Left lung (tissue), 10 donors: ENCODE data around the gene MMEL1. TPM values are rescaled to one million over a fixed set of nuclear protein-coding genes. Genes with fewer than 3 reads are reported as not detected.

Source experiments
- ATAC-seq: fragments of 200-7000 bp; cut with Tn5 transposase; one replicate; pipeline ENCODE4 v1.9.1; 2020; ENCODE audit warnings: moderate library complexity
- DNase-seq, 4 donors: peaks; one replicate each; pipeline ENCODE4 v3.0.0-alpha.2; 2013 to 2020
- H3K27ac ChIP-seq, 2 donors: fragments of 200-600 bp; sonication (generic) in 1 of 2; one replicate each; pipeline versions ENCODE4 v1.5.0 to v1.8.0; 2020 to 2021
- H3K27me3 ChIP-seq, 2 donors: fragments of 200-600 bp; sonication (generic) in 1 of 2; one replicate each; pipeline versions ENCODE4 v1.5.0 to v1.8.0; 2020 to 2021
- H3K36me3 ChIP-seq, 2 donors: fragments of 200-600 bp; sonication (generic) in 1 of 2; one replicate each; pipeline versions ENCODE4 v1.5.0 to v1.8.0; 2020 to 2021
- H3K4me1 ChIP-seq, 2 donors: fragments of 200-600 bp; one replicate each; pipeline ENCODE4 v1.8.0; 2021
- H3K4me3 ChIP-seq, 2 donors: fragments of 200-600 bp; sonication (generic) in 1 of 2; one replicate each; pipeline versions ENCODE4 v1.5.0 to v1.8.0; 2020 to 2021; ENCODE audit warnings: mild to moderate bottlenecking in 1 of 2
- H3K9me3 ChIP-seq, 2 donors: fragments of 200-600 bp; sonication (generic) in 1 of 2; one replicate each; pipeline versions ENCODE4 v1.5.0 to v1.8.0; 2020 to 2021
- intact Hi-C, 2 donors: fragments of 100-400 bp; cut with DNase I; formaldehyde crosslinking; loops; one replicate each; pipeline versions ENCODE4 v1.11.2 to v1.14.2; 2022
- polyA plus RNA-seq, 6 donors: library from polyadenylated mRNA; unstranded; fragments of 120-200 nt; gene quantifications; one replicate each; pipeline ENCODE4 v1.2.1, GENCODE V29; 2013; ENCODE audit not compliant: insufficient read length in 6 of 6
- total RNA-seq, 2 donors: library from RNA; stranded (reverse); fragmentation: NEBNext Ultra II Directional; extraction: Animal tissue kit (Norgen Biotek cat#: 25700); gene quantifications; one replicate each; pipeline ENCODE4 v1.2.1, GENCODE V29; 2021
- TF ChIP-seq, protein P1 (sequence below), 2 donors: fragments of 200-600 bp; sonication (generic) in 1 of 2; IDR thresholded peaks; one replicate each; pipeline versions ENCODE4 v1.5.0 to v1.8.0; 2021; ENCODE audit warnings: antibody characterized with exemption in 2 of 2
- donor health status: DM: no; HTN: yes; CAD: no.
- donor health status: DM: no; HTN: no; CAD: no.

MMEL1 gene
- total and polyA plus RNA-seq, 8 donors = 3.4 to 9.1 (median 3.9) TPM

DNA sequence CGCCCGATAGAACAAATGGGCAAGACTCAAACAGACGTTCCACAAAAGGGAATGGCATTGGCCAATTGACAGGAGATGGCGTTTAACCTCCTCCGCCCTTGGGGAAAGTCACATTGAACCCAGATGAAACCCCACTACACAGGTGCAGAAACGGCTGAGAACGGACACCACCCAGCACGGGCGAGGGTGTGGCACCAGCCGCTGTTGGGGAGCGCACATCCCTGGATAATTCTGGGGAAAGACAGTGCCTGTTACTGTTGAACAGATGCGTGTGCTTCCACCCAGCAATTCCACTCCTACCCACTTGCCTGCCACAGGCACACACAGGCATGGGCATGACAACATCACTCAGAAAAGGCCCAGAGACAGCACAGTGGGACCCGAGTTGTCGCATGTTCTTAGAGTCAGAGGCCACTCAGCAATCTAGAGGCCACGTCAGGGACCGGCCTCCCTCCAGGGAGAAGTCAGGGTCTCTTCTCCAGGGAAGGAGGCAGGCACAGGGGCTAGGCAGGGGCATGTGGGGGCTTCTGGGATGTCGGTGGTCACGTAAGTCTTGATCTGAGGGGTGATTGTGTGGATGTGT, 31.0 kb downstream of the MMEL1 start:
- Histone ChIP-seq H3K27ac (no peak overlapping the region), H3K9me3 (peaks cover 0 to 3% of the 10 kb centered on the region in 2 donors), H3K36me3 (no peaks in the 10 kb centered on the region), H3K4me1 (no peaks in the 10 kb centered on the region), H3K27me3 (peaks cover 0 to 13% of the 10 kb centered on the region in 2 donors), H3K4me3 (no peak overlapping the region)
- no peak for ATAC-seq
- TF ChIP-seq, protein P1, sequence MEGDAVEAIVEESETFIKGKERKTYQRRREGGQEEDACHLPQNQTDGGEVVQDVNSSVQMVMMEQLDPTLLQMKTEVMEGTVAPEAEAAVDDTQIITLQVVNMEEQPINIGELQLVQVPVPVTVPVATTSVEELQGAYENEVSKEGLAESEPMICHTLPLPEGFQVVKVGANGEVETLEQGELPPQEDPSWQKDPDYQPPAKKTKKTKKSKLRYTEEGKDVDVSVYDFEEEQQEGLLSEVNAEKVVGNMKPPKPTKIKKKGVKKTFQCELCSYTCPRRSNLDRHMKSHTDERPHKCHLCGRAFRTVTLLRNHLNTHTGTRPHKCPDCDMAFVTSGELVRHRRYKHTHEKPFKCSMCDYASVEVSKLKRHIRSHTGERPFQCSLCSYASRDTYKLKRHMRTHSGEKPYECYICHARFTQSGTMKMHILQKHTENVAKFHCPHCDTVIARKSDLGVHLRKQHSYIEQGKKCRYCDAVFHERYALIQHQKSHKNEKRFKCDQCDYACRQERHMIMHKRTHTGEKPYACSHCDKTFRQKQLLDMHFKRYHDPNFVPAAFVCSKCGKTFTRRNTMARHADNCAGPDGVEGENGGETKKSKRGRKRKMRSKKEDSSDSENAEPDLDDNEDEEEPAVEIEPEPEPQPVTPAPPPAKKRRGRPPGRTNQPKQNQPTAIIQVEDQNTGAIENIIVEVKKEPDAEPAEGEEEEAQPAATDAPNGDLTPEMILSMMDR (IDR thresholded peaks at IDR 0.05) = no peak
- intact Hi-C loops = no loop called here
- peak in 1 of 4 donors; percentile 46 for DNase-seq

GRCh38 chr1:2598329-2598931, 34.4 kb downstream of the MMEL1 start:
- H3K27ac ChIP-seq = no peak overlapping the region
- DNase-seq (peak in 2 of 4 donors; percentile 21 to 43), ATAC-seq (no peak)
- TF ChIP-seq, protein P1 (IDR thresholded peaks at IDR 0.05) = no peak
- peaks cover 0 to 3% of the 10 kb centered on the region in 2 donors for H3K9me3 ChIP-seq
- peaks cover 3 to 11% of the 10 kb centered on the region in 2 donors for H3K4me1 ChIP-seq
- intact Hi-C loops = no loop called here
- H3K4me3 ChIP-seq = no peak overlapping the region
- peaks cover 0 to 12% of the 10 kb centered on the region in 2 donors for H3K27me3 ChIP-seq
- no peaks in the 10 kb centered on the region for H3K36me3 ChIP-seq

GRCh38 chr1:2597441-2598328, 35.1 kb downstream of the MMEL1 start:
- Histone ChIP-seq H3K27me3 (peaks cover 0 to 5% of the 10 kb centered on the region in 2 donors), H3K4me3 (no peak overlapping the region), H3K36me3 (no peaks in the 10 kb centered on the region), H3K4me1 (peaks cover 3 to 18% of the 10 kb centered on the region in 2 donors), H3K9me3 (peaks cover 0 to 3% of the 10 kb centered on the region in 2 donors), H3K27ac (no peak overlapping the region)
- ATAC-seq (no peak), DNase-seq (peak in 2 of 4 donors; percentile 19 to 61)
- intact Hi-C loops = no loop called here
- TF ChIP-seq, protein P1 (IDR thresholded peaks at IDR 0.05) = no peak

GRCh38 chr1:2596530-2597333, 36.1 kb downstream of the MMEL1 start:
- peak in 1 of 4 donors; percentile 38 for DNase-seq

More at GRCh38 chr1:2596530-2597333, 36.1 kb downstream of the MMEL1 start:
- ATAC-seq = no peak
- no peak overlapping the region for H3K4me3 ChIP-seq
- H3K27me3 ChIP-seq = no peaks in the 10 kb centered on the region
- H3K27ac ChIP-seq = no peak overlapping the region
- H3K4me1 ChIP-seq = peaks cover 3 to 19% of the 10 kb centered on the region in 2 donors
- peaks cover 0 to 3% of the 10 kb centered on the region in 2 donors for H3K9me3 ChIP-seq
- TF ChIP-seq, protein P1 (IDR thresholded peaks at IDR 0.05) = no peak
- intact Hi-C loops = no loop called here
- no peaks in the 10 kb centered on the region for H3K36me3 ChIP-seq
